ENCODE measurements around the gene TNFRSF11A. TPM values are rescaled to one million over a fixed set of nuclear protein-coding genes. Genes with fewer than 3 reads are reported as not detected.

TNFRSF11A gene
- total RNA-seq, 1 experiment from 2014 or later = 2.3 TPM

GRCh38 chr18:62366992-62367391 is 41.9 kb downstream of the TNFRSF11A start:
- intact Hi-C loops (cut with micrococcal nuclease) = no loop called here
- BruUV-seq (replicated peaks) = no TSS peak
- CTCF ChIA-PET = interaction anchor here (0.9 kb wide), 1 partner anchor 348 kb away, joined by 3 read pairs; no protein-coding TSS in a partner anchor
- H3K4me1 Mint-ChIP-seq (ENCODE audit: insufficient read depth, unreplicated experiment) = no peaks in the 10 kb centered on the region
- H3K27ac Mint-ChIP-seq (ENCODE audit: low read depth, unreplicated experiment) = no peak overlapping the region
- H3K27me3 Mint-ChIP-seq (ENCODE audit: insufficient read depth, unreplicated experiment) = no peaks in the 10 kb centered on the region
- DNase-seq (ENCODE audit: unreplicated experiment) = no peak
- TF ChIP-seq CTCF (IDR thresholded peaks at IDR 0.05; ENCODE audit: unreplicated experiment) = no peak
- H3K9me3 Mint-ChIP-seq (ENCODE audit: unreplicated experiment) = no peaks in the 10 kb centered on the region
- POLR2A ChIA-PET = no interaction called here
- H3K4me3 Mint-ChIP-seq (ENCODE audit: unreplicated experiment) = no peak overlapping the region
- no peaks in the 10 kb centered on the region for H3K36me3 Mint-ChIP-seq (ENCODE audit: insufficient read depth, unreplicated experiment)

GRCh38 chr18:62368100-62368499 is 43.0 kb downstream of the TNFRSF11A start:
- DNase-seq (ENCODE audit: unreplicated experiment) = no peak
- Mint-ChIP-seq H3K27me3 (ENCODE audit: insufficient read depth, unreplicated experiment) (no peaks in the 10 kb centered on the region), H3K27ac (ENCODE audit: low read depth, unreplicated experiment) (no peak overlapping the region), H3K4me1 (ENCODE audit: insufficient read depth, unreplicated experiment) (no peaks in the 10 kb centered on the region), H3K4me3 (ENCODE audit: unreplicated experiment) (no peak overlapping the region), H3K9me3 (ENCODE audit: unreplicated experiment) (no peaks in the 10 kb centered on the region), H3K36me3 (ENCODE audit: insufficient read depth, unreplicated experiment) (no peaks in the 10 kb centered on the region)
- ChIA-PET CTCF (interaction anchor here (0.5 to 0.6 kb wide), 3 partner anchors 39 to 218 kb away, joined by 3 read pairs; no protein-coding TSS in a partner anchor), POLR2A (no interaction called here)
- TF ChIP-seq CTCF (IDR thresholded peaks at IDR 0.05; ENCODE audit: unreplicated experiment) = no peak
- intact Hi-C loops (cut with micrococcal nuclease) = no loop called here
- no TSS peak for BruUV-seq (replicated peaks)

GRCh38 chr18:62369129-62369644 is 44.1 kb downstream of the TNFRSF11A start:
- H3K4me3 Mint-ChIP-seq (ENCODE audit: unreplicated experiment) = no peak overlapping the region
- no peak overlapping the region for H3K27ac Mint-ChIP-seq (ENCODE audit: low read depth, unreplicated experiment)
- no peaks in the 10 kb centered on the region for H3K4me1 Mint-ChIP-seq (ENCODE audit: insufficient read depth, unreplicated experiment)
- ChIA-PET CTCF (no interaction called here), POLR2A (no interaction called here)
- H3K9me3 Mint-ChIP-seq (ENCODE audit: unreplicated experiment) = no peaks in the 10 kb centered on the region
- DNase-seq (ENCODE audit: unreplicated experiment) = no peak
- intact Hi-C loops (cut with micrococcal nuclease) = no loop called here
- BruUV-seq (replicated peaks) = no TSS peak
- H3K36me3 Mint-ChIP-seq (ENCODE audit: insufficient read depth, unreplicated experiment) = no peaks in the 10 kb centered on the region
- no peak for TF ChIP-seq CTCF (IDR thresholded peaks at IDR 0.05; ENCODE audit: unreplicated experiment)
- H3K27me3 Mint-ChIP-seq (ENCODE audit: insufficient read depth, unreplicated experiment) = no peaks in the 10 kb centered on the region

- Mint-ChIP-seq H3K9me3 (ENCODE audit: unreplicated experiment) (no peaks in the 10 kb centered on the region), H3K4me1 (ENCODE audit: insufficient read depth, unreplicated experiment) (no peaks in the 10 kb centered on the region), H3K27me3 (ENCODE audit: insufficient read depth, unreplicated experiment) (no peaks in the 10 kb centered on the region), H3K36me3 (ENCODE audit: insufficient read depth, unreplicated experiment) (no peaks in the 10 kb centered on the region), H3K27ac (ENCODE audit: low read depth, unreplicated experiment) (no peak overlapping the region), H3K4me3 (ENCODE audit: unreplicated experiment) (no peak overlapping the region)
- no TSS peak for BruUV-seq (replicated peaks)
- intact Hi-C loops (cut with micrococcal nuclease) = no loop called here
- CTCF ChIA-PET = no interaction called here
- no peak for DNase-seq (ENCODE audit: unreplicated experiment)
- no peak for TF ChIP-seq CTCF (IDR thresholded peaks at IDR 0.05; ENCODE audit: unreplicated experiment)
- POLR2A ChIA-PET = interaction anchor here (0.5 kb wide), 1 partner anchor 169 kb away, joined by 3 read pairs; no protein-coding TSS in a partner anchor
These were observed 45.3 kb downstream of the TNFRSF11A start for GRCh38 chr18:62370366-62370765.
